Cardiac fibroblast (primary cell): Measurements from ENCODE around the gene SETD5.

ENCODE experiments used
- DNase-seq, 2 donors: peaks; one replicate each; pipeline versions ENCODE4 v3.0.0 to v3.0.0-alpha.2; 2010; ENCODE audit warnings: low read depth in 2 of 2
- H3K4me3 ChIP-seq, 2 donors: replicated peaks in 1 of 2; 1 replicate in 1 of 2; 2 replicates in 1 of 2; pipeline ENCODE4 v1.5.1; 2011; ENCODE audit warnings: low read depth in 2 of 2, low read length in 2 of 2, mild to moderate bottlenecking in 2 of 2, moderate library complexity in 1 of 2
- CTCF ChIP-seq: IDR thresholded peaks from one replicate; pipeline ENCODE4 v1.5.1; 2011; ENCODE audit warnings: low read depth, mild to moderate bottlenecking, low read length, inconsistent platforms

SETD5 gene

GRCh38 chr3:9452417-9452816 lies 55.0 kb downstream of the SETD5 start:
- TF ChIP-seq CTCF = no peak
- DNase-seq = peak; percentile 17 to 35
- no peak overlapping the region for H3K4me3 ChIP-seq

GRCh38 chr3:9455596-9456131 lies 58.2 kb downstream of the SETD5 start:
- no peak for TF ChIP-seq CTCF
- no peak for DNase-seq
- no peak overlapping the region for H3K4me3 ChIP-seq

- no peak overlapping the region for H3K4me3 ChIP-seq
- TF ChIP-seq CTCF = no peak
- no peak for DNase-seq
Observed at GRCh38 chr3:9467451-9467850, 70.0 kb downstream of the SETD5 start.

GRCh38 chr3:9468460-9468859 lies 71.0 kb downstream of the SETD5 start:
- peak in 1 of 2 donors; percentile 36 for DNase-seq
- H3K4me3 ChIP-seq = no peak overlapping the region
- TF ChIP-seq CTCF = no peak

GRCh38 chr3:9469986-9470385 lies 72.6 kb downstream of the SETD5 start:
- H3K4me3 ChIP-seq = no peak overlapping the region
- no peak for TF ChIP-seq CTCF
- DNase-seq = no peak

GRCh38 chr3:9473496-9474065 lies 76.2 kb downstream of the SETD5 start:
- no peak overlapping the region for H3K4me3 ChIP-seq
- TF ChIP-seq CTCF = no peak
- DNase-seq = no peak

GRCh38 chr3:9474482-9474881 lies 77.1 kb downstream of the SETD5 start:
- no peak for DNase-seq
- no peak overlapping the region for H3K4me3 ChIP-seq
- TF ChIP-seq CTCF = no peak
